Activated naive CD8-positive, alpha-beta T cell treated with anti-CD3 and anti-CD28 coated beads for 36 hours (primary cell): Measurements from ENCODE around the gene KLHL13. TPM values are rescaled to one million over a fixed set of nuclear protein-coding genes. Genes with fewer than 3 reads are reported as not detected.

ENCODE experiments used
- DNase-seq: peaks from one replicate; pipeline ENCODE4 v3.0.0; 2021
- H3K27ac Mint-ChIP-seq: one replicate; pipeline ENCODE4 v1.8.0; 2022; ENCODE audit warnings: mild to moderate bottlenecking, moderate library complexity, mixed read lengths
- H3K27me3 Mint-ChIP-seq: one replicate; pipeline ENCODE4 v1.8.0; 2022; ENCODE audit warnings: mild to moderate bottlenecking, mixed read lengths
- H3K36me3 Mint-ChIP-seq: one replicate; pipeline ENCODE4 v1.8.0; 2021; ENCODE audit warnings: mild to moderate bottlenecking, mixed read lengths
- H3K4me1 Mint-ChIP-seq: one replicate; pipeline ENCODE4 v1.8.0; 2021; ENCODE audit warnings: mixed read lengths
- H3K4me3 Mint-ChIP-seq: one replicate; pipeline ENCODE4 v1.8.0; 2022; ENCODE audit warnings: mild to moderate bottlenecking, moderate library complexity, mixed read lengths
- H3K9me3 Mint-ChIP-seq: one replicate; pipeline ENCODE4 v1.8.0; 2022; ENCODE audit warnings: mixed read lengths
- total RNA-seq, 2 experiments: library from RNA; stranded (reverse); gene quantifications; one replicate each; pipeline ENCODE4 v1.2.3, GENCODE V29; 2021

Gene KLHL13
- total RNA-seq, 2 experiments from 2014 or later, result 2.2 to 5.1 TPM

DNA sequence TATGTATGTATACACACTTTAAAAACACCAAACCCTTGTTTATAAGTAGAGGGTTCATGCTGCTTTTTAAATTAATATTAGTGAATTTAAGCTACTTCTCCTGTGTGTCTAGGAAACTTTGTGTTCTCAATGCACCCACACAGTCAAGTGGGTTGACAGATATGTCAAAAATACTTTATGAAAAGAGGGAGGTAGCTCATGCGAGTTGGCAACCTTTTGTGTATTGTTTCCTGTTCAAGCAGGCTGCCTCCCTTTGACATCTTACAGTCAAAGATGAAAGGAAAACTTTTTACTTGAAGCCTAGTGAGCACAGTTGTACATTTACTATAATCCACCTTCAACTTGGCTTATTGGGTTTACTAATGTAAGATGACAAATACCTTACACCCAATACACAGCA lies 218.4 kb downstream of the KLHL13 start:
- DNase-seq, result no peak
- Mint-ChIP-seq H3K4me3 (no peak overlapping the region), H3K36me3 (peaks cover 9% of the 10 kb centered on the region), H3K4me1 (peaks cover 18% of the 10 kb centered on the region), H3K9me3 (peaks cover 2% of the 10 kb centered on the region), H3K27me3 (no peaks in the 10 kb centered on the region), H3K27ac (no peak overlapping the region)

DNA sequence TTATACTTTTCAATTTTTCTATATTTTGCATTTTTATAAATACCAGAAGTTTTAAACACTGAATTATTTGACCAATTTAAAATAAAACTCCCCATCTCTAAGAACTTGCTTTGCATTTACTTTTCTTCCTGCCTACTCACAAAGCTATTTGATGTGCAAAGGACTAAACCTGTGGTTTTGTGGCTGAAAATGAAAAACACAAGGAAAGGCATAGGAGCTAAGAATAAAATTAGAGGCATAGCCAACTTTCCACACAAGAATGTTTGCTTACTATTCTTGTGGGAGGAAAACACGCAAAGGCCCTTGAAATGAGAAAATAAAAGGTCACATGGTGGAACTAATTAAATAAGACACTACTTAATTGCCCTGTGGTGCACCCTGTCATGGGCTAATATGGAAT lies 221.2 kb downstream of the KLHL13 start:
- no peaks in the 10 kb centered on the region for H3K27me3 Mint-ChIP-seq
- no peak overlapping the region for H3K27ac Mint-ChIP-seq
- H3K36me3 Mint-ChIP-seq, result peaks cover 9% of the 10 kb centered on the region
- peaks cover 2% of the 10 kb centered on the region for H3K9me3 Mint-ChIP-seq
- no peak for DNase-seq
- peaks cover 26% of the 10 kb centered on the region for H3K4me1 Mint-ChIP-seq
- no peak overlapping the region for H3K4me3 Mint-ChIP-seq

DNA sequence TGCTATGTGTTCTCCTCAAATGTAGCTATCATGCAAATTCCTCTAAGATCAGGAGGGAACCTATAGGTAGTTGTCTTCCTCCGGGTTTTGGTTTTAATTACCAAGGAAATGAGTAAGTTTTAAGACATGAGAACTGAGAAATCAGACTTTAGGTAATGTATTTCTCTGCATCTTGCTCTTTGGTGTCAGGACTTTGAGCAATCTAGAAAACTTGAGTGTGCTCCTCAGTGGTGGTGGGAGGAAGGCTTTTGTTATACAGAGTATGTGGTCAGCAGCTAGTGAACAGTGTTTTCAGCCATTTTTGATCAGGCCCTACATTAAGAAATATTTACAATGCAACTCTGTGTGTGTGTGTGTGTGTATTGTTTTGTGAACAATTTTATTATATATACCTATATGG lies 224.1 kb downstream of the KLHL13 start:
- peaks cover 2% of the 10 kb centered on the region for H3K9me3 Mint-ChIP-seq
- H3K4me3 Mint-ChIP-seq, result no peak overlapping the region
- H3K36me3 Mint-ChIP-seq, result peaks cover 9% of the 10 kb centered on the region
- H3K4me1 Mint-ChIP-seq, result peaks cover 23% of the 10 kb centered on the region
- H3K27ac Mint-ChIP-seq, result no peak overlapping the region
- H3K27me3 Mint-ChIP-seq, result no peaks in the 10 kb centered on the region
- no peak for DNase-seq

DNA sequence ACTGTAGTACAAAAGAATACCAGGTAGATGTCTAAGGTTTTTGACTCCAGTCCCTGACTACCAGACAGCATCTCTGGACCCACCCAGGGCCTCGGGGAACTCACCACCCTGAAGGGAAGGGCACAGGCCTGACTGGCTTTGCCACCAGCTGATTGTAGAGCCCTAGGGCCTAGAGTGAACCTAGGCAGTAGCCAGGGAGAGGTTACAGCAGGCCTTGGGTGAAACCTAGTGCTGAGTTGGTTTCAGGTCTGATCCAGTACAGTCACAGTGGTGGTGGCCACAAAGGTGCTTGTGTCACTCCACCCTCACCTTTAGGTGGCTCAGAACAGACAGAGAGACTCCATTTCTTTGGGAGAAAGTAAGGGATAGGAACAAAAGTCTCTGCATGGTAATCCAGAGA lies 244.8 kb downstream of the KLHL13 start:
- no peak overlapping the region for H3K27ac Mint-ChIP-seq
- H3K4me1 Mint-ChIP-seq, result no peaks in the 10 kb centered on the region
- H3K27me3 Mint-ChIP-seq, result peaks cover 3% of the 10 kb centered on the region
- peaks cover 3% of the 10 kb centered on the region for H3K9me3 Mint-ChIP-seq
- H3K4me3 Mint-ChIP-seq, result no peak overlapping the region
- no peak for DNase-seq
- H3K36me3 Mint-ChIP-seq, result no peaks in the 10 kb centered on the region

DNA sequence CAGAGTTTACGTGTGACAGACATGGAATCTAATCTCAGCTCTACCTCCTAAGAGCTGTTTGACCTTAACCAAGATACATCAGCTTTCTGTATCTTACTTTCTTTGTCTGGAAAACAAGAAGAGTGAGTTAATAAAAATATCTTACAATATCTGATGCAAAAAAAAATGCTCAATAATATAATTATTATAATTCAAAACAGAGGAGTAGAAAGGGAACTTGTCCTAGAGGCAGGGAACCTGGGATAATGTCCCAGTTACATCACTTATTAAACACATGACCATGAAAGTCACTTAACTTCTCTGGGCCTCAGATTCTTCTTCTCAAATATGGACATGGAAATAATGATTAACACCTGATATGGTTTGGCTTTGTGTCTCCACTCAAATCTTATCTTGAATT lies 256.1 kb downstream of the KLHL13 start:
- H3K4me3 Mint-ChIP-seq, result no peak overlapping the region
- no peaks in the 10 kb centered on the region for H3K9me3 Mint-ChIP-seq
- no peak overlapping the region for H3K27ac Mint-ChIP-seq
- no peaks in the 10 kb centered on the region for H3K27me3 Mint-ChIP-seq
- H3K36me3 Mint-ChIP-seq, result no peaks in the 10 kb centered on the region
- no peak for DNase-seq
- H3K4me1 Mint-ChIP-seq, result no peaks in the 10 kb centered on the region

DNA sequence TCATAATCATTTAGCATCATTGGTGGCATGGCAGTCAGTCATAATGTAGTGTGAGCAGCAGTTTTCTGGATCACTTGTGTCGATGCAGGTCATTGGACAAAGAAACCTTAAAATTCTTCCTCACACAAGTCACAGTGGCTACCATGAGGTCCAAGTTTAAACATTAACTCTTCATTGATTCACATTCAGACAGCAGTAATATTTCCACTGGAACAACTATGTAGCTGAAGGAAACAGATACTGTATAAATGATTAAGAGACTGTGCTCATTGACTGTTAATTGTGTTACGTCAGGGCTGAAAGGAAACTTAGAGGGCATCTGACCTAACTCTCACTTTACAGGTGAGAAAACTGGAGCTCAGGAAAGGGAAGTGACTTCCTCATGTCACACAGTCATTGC lies 261.8 kb downstream of the KLHL13 start:
- DNase-seq, result no peak
- Mint-ChIP-seq H3K27ac (no peak overlapping the region), H3K27me3 (no peaks in the 10 kb centered on the region), H3K36me3 (no peaks in the 10 kb centered on the region), H3K4me3 (no peak overlapping the region), H3K4me1 (no peaks in the 10 kb centered on the region), H3K9me3 (no peaks in the 10 kb centered on the region)

DNA sequence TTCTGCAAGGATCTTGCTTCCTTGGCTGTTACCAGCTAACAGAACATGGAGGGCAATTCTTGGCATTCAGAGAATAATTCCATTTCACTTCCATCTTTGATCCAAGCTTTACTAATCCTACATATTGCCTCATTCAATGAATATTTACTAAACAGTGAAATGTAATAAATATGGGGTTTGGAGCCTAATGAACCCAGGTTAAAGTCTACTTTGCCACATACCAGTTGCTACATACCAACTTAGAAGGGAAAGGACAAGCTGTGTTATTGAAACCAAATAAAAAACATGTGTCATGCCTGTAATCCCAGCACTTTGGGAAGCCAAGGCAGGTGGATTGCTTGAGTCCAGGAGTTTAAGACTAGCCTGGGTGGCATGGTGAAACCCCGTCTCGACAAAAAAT lies 265.6 kb downstream of the KLHL13 start:
- no peak for DNase-seq
- no peaks in the 10 kb centered on the region for H3K4me1 Mint-ChIP-seq
- H3K27ac Mint-ChIP-seq, result no peak overlapping the region
- no peaks in the 10 kb centered on the region for H3K36me3 Mint-ChIP-seq
- no peak overlapping the region for H3K4me3 Mint-ChIP-seq
- no peaks in the 10 kb centered on the region for H3K27me3 Mint-ChIP-seq
- no peaks in the 10 kb centered on the region for H3K9me3 Mint-ChIP-seq

Other genes starting within 250 kb of the KLHL13 start
- 1 to 10 TPM; 9.2 to 9.7 TPM for gene WDR44, start 229.3 kb upstream of the KLHL13 start, total RNA-seq